Renal pelvis (tissue), 4 donors: ENCODE data around the gene FGFR4. TPM values are rescaled to one million over a fixed set of nuclear protein-coding genes. Genes with fewer than 3 reads are reported as not detected.
A peak's percentile ranks its signal among the peaks of the same experiment; 100 is the strongest.

Experiments
- DNase-seq: peaks from one replicate; pipeline ENCODE4 v3.0.0-alpha.2; 2013
- polyA plus RNA-seq, 3 donors: library from polyadenylated mRNA; unstranded; fragments of 120-200 nt; gene quantifications; one replicate each; pipeline ENCODE4 v1.2.1, GENCODE V29; 2013; ENCODE audit not compliant: insufficient read length in 3 of 3

FGFR4 gene
- polyA plus RNA-seq, 3 donors = 87.4 to 103 (median 101) TPM

DNA sequence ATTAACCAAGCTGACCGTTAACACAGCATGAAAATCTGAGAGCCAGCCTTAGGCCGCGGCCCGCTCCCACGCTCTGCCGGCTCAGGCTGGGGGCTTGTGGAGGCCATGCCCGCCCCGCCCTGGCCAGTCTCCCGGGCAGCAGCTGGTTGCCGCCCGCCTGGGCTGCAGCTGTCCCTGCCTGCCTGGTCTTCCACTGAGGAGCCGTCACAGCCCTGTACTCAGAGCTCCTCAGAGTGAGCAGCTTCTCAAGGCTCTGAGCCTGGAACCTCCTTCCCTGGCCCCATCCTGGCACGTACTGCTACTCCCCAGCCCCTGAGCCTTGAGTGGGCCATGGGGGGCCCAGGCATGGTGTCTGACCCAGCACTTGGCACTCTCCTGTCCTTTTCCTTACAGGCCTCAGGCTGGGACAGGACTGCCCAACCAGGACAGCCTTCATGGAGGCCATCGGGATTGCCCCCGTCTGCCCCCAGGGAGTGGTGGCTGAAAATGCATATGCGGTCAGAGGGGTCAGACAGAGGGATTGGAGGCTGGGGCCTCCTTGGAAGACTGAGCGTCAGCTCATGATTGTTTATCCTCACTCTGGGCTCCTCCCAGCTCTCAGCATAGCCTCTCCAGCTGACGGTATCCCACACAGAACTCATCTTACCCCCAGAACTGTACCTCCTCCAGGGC lies 11.9 kb downstream of the FGFR4 start:
- DNase-seq = peak; percentile 58

DNA sequence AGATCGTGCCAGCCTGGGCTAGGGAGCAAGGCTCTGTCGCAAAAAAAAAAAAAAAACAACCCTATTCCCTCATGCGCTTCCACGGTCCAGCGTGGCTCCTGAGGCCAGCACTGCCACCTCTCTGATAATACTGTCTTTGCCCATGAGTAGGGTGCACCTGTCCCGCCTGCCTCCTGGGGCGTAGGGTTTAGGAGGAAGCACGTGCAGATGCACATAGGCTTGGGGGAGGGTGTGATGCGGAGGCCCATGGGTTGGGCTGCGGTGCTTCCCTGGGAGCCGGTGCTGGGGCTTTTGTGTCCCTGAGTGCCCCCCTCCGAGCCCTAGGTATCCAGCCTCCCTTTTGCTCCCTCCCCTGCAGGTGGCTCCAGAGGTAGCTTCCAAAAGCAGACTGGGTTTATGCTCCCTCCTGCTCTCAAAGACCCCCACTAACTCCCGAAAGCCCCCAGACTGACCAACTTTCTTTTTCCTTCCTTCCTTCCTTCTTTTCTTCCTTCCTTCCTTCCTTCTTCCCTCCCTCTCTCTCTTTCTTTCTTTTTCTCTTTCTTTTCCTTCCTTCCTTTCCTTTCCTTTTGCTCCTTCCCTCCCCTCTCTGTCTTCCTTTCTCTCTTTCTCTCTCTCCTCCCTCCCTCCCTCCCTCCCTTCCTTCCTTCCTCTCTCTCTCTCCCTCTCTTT lies 12.8 kb downstream of the FGFR4 start:
- DNase-seq = no peak

DNA sequence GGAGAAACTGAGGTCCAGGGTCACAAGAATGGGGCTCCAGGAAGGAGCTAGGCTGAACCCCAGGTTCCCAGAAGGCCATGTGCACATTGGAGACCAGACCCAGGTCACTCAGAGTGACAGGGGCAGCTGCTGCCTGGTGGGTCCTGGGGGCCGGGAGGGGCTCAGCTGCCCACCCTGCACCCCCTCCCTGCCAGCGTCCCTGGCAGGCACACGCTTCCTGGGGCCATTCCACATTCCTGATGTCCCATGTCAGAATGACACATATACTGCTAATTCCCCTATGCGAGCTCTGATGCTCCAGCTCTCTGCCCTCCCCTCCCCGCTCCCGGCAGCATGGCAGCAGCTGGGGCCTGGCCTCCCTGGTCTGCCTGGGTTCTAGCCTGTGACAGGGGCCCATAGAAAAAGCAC lies 14.0 kb downstream of the FGFR4 start:
- no peak for DNase-seq

DNA sequence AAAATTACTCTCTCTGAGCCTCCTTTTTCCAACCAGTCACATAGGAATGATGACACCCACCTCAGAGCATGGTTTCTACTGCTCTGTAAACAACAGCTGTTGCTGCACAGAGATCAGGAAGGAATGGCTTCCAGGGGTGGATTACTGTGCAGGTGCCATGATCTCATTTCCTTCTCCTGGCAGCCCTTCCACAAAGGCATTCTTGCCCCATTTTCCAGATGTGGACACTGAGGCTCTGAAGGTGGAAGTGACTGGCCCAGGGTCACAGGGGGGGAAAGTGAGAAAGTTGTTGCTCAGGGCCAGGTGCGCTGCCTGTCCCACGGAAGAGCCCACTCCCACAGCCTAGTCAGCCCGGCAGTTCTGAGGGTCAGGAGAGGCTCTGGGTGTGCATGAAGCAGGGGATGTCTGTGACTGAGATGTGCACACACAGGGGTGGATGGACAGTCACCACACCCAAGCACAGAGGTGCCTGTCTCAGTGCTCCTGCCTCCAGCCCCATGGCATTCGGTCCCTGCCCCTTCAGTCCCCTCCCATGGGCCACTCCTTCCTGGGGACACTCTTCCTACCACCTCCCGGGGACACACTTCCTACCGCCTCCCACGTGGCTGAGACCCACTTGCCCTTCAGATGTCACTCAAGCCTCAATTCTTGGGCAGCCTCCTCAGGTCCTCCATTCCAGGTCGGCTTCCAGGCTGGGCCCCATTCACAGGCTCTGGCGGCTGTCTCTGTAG lies 17.0 kb downstream of the FGFR4 start:
- no peak for DNase-seq

DNA sequence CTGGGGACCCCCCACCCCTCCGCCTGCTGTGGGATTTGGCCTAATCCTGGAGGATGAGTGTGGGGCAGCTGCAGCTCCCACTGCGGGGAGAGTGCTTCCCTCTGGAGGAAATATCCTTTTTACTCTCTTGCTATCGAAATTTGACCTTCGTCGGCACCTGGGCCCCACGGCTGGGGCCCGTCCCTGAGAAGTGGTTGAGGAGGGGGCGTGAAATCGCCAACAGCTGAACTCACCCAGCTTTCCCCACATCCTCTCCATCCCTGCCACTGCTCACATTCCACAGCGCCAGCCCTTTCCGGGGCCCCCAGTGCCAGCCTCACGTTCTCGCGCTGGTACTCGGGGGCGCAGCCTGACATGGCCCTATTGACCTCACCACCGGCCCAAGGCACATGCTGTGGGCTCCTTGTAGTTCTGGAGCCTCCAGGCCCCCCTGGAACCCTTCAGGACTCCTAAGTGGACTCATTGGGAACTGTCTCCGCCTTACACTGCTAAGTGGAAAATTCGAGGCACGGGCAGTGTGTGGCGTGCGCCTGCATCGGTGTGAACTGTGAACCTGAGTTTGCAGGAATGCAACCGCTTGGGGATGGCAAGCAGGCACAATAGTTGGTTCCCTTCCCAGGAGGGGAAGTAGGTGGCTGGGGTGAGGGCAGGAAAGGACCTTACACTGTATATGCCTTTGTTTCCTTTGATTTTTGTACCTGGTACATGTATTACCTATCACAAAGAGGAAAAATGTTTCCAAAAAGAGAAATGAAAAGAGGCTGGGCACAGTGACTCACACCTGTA lies 19.2 kb downstream of the FGFR4 start:
- no peak for DNase-seq

DNA sequence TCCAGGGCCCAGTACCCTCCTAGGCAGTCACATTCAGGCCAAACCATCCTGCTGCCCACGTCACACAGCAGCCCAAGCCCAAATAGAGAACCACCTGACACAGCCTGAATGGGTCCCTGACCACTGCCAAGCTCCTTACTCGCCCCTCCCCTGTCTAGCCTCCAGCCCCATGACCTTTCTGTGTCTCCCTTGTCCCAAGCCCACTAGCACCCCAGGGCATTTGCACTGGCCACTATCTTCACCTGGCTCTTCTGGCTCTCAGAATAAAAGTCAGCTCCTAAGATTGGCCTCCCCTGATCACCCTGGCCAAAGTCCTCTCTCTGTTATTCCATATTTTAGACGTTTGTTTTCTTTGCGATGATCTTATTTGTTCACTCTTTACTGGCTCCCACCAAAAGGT lies 20.4 kb downstream of the FGFR4 start:
- no peak for DNase-seq

DNA sequence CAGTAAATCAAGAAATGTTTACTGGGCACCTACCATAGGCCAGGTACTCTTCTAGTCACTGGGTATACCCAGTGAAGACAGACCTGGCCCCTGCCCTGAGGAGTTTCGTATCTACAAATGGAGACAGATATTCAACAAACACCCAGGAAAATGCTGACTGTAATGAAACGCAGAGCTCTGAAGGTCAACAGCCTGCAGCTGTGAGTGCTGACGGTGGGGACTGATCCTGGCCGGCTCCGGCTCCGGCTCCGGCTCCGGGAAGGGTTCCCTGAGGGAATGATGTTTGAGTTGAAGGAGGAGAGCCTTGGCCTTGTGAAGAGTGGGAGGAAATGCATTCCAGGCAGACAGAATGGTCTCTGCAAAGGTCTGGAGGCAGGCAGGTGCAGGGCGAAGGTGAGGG lies 23.1 kb downstream of the FGFR4 start:
- no peak for DNase-seq

DNA sequence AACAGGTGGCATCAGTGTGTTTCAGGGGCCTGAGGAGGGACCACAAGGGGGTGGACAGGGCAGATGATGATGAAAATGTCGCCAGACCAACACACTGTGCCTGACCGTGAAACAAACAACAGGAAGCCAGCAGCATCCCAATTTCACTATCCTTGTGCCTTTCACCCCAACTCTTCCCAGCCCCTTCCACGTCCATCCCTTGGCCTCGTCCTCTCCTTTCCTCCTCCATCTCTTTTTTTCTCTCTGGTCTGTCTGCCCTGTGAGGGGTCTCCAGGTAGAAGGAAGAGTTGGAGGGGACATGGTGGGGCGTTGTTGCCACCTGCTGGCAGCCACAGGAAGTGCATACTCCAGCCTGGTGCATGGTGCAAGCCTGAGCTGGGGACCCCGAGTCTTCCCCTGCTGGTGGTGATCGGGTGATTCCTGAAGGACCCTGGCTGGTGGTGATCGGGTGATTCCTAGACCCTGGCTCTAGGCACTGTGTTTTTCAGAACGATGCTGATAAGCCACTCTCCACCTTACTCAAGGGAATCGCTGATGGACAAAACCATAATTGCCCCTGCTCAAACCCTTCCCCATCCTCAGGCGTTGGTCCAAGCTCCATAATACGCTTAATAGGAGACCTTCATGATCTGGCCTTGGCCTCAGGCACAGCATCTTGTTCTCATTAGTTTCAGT lies 25.1 kb downstream of the FGFR4 start:
- no peak for DNase-seq

DNA sequence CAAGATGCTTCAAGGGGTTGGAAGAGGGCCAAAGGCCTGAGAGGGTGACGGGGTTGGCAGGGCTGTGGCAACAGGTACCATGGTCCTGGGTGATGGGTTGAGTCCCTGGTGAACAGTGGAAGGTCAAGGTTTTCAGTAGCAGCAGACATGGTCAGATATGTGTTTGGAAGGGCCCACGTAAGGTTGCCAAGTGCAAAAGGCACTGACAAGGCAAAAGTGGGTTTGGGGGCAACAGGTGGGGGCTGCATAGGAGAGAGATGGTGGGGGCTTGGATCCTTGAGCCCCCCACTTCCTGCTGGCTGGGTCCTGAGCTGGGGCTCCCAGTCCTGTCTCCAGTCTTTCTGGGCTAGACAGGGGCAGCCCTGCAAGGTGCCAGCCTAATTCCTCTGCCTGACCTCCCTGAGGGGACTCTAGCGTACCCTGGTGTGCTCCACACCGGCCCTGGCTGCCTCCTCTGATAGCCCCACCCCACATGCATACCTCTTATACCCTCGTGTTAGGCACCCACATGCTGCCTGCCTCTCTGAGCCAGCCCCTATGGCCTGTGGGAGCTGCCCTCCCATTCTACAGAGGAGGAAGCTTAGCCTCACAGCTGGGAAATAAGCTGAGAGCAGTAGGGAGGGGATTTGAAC lies 26.0 kb downstream of the FGFR4 start:
- DNase-seq = no peak

DNA sequence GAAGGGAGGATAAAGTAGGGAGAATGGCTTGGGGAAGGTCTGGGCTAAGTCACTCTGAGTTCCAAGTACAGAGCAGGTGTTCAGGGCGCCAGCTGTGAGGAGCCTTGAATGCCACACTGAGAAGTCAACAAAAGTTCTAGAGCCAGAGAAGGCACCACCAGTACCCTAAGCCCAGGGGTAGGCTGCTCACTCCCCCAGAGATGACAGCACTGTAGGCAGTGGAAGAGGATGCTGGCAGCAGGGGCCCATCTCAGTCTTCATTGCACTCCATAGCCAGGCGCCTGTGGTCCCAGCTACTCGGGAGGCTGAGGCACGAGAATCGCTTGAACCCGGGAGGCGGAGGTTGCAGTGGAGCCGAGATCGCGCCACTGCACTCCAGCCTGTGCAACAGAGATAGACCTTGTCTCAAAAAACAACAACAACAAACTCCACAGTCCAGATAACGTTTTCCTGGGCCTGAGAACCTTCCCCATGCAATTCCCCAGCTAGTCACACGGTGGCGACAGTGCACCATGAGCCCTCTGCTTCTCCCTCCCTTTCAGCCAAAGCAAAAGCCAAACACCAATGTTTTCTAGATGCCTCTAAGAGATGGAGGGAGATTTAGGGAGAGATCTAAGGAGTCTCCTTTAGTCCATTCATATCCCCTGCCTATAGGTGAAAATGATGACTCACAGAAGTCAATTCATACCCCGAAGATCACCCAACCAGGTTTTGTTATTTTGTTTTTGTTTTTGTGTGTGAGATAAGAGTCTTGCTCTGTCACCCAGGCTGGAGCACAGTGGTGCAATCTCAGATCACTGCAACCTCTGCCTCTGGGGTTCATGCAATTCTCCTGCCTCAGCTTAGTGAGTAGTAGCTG lies 27.1 kb downstream of the FGFR4 start:
- peak; percentile 72 for DNase-seq

DNA sequence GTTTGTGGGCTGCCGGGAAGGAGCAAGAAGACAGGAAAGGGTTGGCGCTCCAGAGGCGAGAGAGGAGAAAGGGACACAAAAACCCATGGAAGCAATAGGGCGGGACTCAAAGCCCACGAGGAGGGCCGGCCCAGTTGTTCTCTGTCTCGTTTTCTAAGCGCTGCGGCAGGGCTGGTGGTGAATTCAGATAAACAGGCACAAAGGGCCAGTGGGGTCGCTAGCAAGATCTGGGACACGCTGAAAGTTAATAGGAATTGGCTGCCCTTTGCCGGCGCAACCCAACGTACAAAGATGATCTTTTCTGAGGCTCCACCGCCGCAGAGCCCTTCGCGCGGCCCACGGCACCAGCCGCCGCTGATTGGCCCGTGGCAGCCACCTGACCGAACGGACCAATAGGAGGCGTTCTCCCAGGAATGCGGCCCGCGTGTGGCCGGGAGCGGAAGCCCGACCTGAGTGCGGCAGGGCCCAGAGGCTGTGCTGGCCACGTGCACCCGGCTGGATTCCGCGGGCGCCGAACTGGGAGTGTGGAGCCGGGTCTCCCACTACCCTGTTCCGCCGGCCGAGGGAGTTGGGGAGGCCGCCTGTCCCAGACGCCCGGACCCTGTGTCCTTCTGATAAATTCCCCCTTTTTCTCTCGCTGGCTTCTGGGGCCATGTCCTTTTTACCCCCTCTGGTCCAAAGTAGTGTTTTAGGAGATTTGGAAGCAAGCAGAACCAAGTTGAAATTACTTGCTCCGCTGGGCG lies 30.1 kb downstream of the FGFR4 start:
- peak; percentile 90 for DNase-seq

DNA sequence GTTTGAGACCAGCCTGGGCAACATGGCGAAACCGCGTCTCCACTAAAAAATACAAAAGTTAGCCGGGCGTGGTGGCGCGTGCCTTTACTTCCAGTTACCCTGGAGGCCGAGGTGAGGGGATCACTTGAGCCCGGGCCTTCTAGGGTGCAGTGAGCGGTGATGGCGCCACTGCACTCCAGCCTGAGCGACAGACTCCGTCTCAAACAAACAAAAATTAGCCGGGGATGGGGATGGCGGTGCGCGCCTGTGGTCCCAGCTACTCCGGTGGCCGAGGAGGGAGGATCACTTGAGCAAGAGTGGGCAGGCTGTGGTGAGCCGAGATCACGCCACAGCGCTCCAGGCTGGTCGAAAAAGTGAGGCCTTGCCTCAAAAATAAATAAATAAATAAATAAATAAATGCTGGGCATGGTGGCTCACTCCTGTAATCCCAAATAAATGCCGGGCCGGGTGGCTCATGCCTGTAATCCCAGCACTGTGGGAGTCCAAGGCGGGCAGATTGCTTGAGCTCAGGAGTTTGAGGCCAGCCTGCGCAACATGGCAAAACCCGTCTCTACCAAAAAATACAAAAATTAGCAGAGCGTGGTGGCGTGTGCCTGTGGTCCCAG lies 30.8 kb downstream of the FGFR4 start:
- DNase-seq = no peak

DNA sequence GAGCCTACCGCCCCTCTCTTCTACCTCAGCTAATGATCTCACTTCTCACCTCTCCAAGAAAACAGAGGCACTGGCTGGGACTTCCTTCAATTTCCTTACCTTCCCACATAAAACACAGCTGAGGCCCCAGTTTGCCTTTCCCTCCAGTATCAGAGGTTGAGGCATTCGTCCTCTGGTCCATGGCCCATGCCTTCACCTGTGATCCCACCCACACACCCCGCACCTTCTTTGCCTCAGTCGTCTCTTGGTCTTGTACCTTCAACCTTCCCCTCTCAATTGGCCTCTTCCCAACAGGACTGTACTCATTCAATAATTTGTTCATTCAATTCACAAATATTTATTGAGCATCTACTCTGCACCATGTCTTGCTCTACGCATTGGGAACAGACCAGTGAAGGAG lies 35.9 kb downstream of the FGFR4 start:
- DNase-seq = no peak

DNA sequence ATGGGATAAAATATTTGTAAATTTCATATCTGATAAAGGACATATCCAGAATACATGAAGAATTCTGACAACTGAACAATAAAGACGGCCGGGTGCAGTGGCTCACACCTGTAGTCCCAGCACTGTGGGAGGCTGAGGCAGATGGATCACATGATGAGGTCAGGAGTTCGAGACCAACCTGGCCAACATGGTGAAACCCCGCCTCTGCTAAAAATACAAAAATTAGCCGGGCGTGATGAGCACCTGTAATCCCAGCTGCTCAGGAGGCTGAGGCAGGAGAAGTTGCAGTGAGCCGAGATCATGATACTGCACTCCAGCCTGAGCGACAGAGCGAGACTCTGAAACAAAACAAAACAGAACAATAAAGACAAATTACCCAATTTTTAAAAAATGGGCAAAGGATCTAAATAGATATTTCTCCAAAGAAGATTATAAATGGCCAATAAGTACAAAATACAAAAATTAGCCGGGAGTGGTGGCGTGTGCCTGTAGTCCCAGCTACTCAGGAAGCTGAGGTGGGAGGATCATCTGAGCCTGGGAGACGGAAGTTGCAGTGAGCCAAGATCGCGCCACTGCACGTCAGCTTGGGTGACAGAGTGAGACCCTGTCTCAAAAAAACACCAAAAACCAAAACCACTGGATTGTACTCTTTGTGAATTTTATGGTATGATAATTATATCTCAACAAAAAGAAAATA lies 37.2 kb downstream of the FGFR4 start:
- no peak for DNase-seq

DNA sequence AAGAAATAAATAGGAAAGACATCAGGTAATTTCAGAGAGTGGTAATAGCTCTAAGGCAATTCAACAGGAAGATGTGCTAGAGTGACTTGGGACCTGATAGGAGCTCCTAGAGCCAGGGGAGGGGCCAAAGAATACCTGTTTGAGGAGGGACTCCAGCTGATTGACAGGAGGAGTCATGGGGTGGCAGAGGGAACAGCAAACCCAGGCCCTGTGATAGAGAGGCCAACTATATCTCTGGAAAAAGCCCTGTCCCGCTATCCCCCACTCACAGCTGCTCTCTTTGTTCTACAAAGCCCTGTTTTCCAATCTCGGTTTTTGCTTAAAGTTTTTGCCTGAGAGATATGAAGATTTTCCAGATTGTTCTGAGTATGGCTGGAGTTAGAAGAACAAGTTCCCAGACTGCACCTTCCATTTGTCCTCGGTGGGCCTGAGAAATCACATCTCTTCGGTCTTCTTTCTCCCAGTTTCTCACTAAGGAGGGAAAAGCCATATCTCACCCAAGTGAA lies 37.8 kb downstream of the FGFR4 start:
- no peak for DNase-seq

DNA sequence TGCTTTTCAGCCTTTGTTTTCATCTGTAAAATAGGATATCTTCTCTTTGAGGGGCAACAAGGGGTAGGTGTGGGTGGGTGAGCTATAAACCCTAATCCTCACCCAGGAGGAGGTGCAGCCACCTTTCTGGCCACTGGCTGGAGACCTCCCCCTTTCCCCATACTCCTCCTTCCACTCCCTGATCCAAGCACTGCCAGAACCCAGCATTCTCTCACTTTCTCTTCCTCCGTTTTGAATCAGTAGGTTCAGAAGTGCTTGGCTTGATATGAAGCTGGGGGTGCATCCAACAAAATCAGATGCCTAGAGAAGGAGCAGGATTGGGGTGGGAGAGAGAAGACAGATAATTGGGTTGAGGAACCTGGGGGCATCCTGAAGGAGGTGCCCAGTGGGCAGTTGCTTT lies 40.1 kb downstream of the FGFR4 start:
- DNase-seq = no peak

DNA sequence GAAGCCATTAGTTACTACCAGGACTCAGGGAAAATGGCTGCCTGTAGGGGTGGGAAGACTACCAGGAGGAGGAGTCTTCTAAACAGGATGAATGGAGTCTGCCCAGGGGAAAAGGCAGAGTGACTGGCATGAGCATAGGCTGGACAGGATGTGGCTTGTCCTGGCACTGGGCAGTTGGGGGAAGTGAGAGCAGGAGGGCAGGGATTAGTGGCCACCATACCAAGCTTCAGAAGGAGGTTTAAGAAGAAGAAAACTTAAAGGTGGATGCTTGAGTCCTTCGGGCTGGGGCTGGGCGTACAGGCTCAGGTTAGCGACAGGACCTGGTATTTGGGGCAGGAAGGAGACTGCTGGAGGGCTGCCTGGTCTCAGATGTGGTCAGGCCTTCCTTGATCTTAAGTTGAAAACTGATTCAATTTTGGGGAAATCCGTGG lies 41.9 kb downstream of the FGFR4 start:
- DNase-seq = no peak
